ENCODE data around the gene TNIP1.

The TNIP1 gene

DNA sequence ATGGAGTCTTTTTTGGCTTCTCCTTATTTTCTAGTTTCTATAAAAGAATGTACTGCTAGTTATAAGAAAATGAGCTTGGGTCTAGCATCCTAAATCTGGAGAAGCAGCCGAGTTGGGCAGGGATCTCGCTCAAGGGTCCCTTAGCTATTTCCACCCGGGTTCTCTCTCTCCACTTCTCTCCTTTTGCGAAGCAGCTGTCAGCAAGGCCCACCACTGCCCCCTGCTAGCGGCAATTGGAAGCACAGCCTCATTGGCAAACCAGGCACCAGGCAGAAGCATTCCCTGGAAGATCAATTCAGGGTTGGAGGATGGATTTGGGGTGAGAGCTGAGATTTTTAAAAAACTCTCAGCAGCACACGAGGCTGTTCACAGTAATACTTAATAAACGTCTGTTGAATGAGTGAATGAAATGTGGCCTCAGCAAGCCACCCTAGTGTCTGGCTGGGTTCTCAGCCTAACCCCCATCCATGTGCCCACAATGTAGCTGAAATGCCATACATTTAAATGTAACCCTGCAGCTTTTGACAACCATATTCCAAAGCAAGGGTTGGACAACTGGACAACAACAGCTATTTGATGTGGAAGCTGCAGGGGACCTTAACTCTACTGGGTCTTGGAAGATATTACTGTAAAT lies 34.6 kb upstream of the TNIP1 start:
- Mint-ChIP-seq H3K4me3 (no peak overlapping the region), H3K9me3 (no peaks in the 10 kb centered on the region), H3K4me1 (no peaks in the 10 kb centered on the region), H3K36me3 (peaks cover 55% of the 10 kb centered on the region), H3K27ac (peak overlapping the region; percentile 38), H3K27me3 (no peaks in the 10 kb centered on the region)
- CTCF ChIA-PET: interaction anchor here (0.6 to 11.0 kb wide), 46 partner anchors 9 to 659 kb away, joined by 3 to 264 read pairs (median 5); partner anchors contain the start of genes ANXA6, IRGM and TNIP1
- peak; percentile 80 for DNase-seq

DNA sequence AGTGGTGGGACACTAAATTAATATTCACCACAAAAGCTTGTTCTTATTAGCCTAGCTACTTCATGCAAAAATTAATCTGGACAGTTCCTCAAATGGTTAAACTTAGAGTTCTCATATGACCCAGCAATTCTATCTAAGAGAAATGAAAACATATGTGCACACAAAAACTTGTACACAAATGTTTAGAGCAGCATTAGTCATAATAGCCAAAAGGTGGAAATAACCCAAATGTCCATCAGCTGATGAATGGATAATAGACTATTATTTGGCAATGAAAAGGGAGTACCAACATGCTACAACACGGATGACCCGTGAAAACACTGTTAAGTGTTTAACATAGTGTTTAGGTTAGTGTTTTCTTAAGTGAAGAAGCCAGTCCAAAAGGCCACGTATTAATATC lies 32.8 kb upstream of the TNIP1 start:
- Mint-ChIP-seq H3K27ac (no peak overlapping the region), H3K4me1 (no peaks in the 10 kb centered on the region), H3K27me3 (no peaks in the 10 kb centered on the region), H3K4me3 (no peak overlapping the region), H3K36me3 (peaks cover 54% of the 10 kb centered on the region), H3K9me3 (no peaks in the 10 kb centered on the region)
- CTCF ChIA-PET: interaction anchor here (1.2 to 11.0 kb wide), 8 partner anchors 12 to 657 kb away, joined by 3 to 264 read pairs (median 34); partner anchors contain the start of genes CCDC69 and TNIP1
- DNase-seq: no peak

DNA sequence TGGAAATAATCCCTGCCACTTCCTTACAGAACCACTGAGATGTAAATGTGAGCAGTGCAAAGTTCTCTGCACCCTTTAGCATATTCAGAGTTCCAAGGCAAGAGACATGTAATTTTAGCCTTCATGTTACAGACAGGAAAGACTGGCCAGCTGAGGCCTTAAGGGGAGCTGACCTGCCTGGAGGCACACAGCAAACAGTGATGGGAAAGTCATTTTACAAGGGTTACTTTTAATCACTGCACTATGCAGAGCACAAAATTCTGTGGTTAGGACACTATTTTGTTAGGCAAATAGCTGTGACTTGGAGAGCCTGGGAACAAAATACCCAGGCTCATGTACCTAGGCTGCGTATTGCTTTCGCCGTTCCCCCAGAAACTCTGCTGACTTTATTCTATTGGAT lies 30.2 kb upstream of the TNIP1 start:
- no peak overlapping the region for H3K27ac Mint-ChIP-seq
- H3K27me3 Mint-ChIP-seq: no peaks in the 10 kb centered on the region
- no peaks in the 10 kb centered on the region for H3K4me1 Mint-ChIP-seq
- DNase-seq: no peak
- H3K9me3 Mint-ChIP-seq: no peaks in the 10 kb centered on the region
- peaks cover 61% of the 10 kb centered on the region for H3K36me3 Mint-ChIP-seq
- no peak overlapping the region for H3K4me3 Mint-ChIP-seq
- CTCF ChIA-PET: interaction anchor here (1.0 to 10.1 kb wide), 2 partner anchors 15 to 54 kb away, joined by 3 to 125 read pairs; no protein-coding TSS in a partner anchor

DNA sequence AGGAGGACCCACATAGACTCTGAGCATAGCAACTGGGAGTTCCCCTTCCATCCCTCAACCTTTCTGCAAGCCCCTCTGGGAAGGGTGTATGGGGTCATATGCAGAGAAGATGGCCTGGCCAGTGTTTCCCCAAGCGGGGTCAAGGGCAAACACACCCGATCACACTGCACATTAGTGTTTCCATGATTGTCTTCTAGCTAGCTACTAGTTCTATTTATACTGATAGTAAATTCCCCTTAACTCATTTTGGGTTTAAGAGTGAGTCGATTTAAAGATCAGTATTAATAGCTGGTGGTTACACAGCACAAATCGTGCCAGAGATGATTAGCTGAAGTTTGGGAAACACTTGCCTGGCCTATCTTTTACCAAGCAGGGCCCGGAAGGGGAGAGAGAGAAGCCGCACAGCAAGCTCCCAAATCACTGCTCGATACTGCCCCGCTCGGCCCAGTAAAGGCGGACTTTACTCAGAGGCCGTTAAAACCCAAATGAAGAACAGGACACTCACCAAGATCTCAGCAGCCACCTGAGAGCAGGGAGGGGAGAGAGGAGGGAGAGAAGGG lies 29.4 kb upstream of the TNIP1 start:
- H3K9me3 Mint-ChIP-seq: no peaks in the 10 kb centered on the region
- no peaks in the 10 kb centered on the region for H3K27me3 Mint-ChIP-seq
- H3K4me3 Mint-ChIP-seq: no peak overlapping the region
- no peak overlapping the region for H3K27ac Mint-ChIP-seq
- peaks cover 65% of the 10 kb centered on the region for H3K36me3 Mint-ChIP-seq
- CTCF ChIA-PET: interaction anchor here (2.4 to 10.1 kb wide), 2 partner anchors 55 to 62 kb away, joined by 13 to 125 read pairs; no protein-coding TSS in a partner anchor
- no peaks in the 10 kb centered on the region for H3K4me1 Mint-ChIP-seq
- no peak for DNase-seq

DNA sequence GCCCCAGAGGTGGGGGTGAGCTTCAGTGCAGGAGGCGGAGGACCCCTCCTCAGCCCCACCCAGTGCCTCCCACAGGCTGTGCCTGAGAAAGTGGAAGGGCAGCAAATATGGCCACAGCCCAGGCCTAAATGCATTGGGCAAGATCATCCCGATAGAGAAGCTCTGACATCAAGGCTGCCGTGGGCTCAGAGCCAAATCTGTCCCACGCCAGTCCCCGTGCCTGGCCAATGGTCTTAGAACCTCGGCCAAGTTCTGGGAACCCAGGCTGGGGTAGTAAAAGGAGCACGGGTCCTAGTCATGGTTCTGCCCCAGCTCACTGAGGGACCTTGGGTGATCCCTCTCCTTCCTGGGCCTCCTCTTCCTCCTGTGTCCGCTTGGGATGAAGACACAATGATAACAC lies 27.7 kb upstream of the TNIP1 start:
- Mint-ChIP-seq H3K36me3 (peaks cover 66% of the 10 kb centered on the region), H3K4me3 (no peak overlapping the region), H3K9me3 (no peaks in the 10 kb centered on the region), H3K4me1 (no peaks in the 10 kb centered on the region), H3K27me3 (no peaks in the 10 kb centered on the region), H3K27ac (no peak overlapping the region)
- no peak for DNase-seq
- CTCF ChIA-PET: interaction anchor here (1.5 to 2.4 kb wide), 2 partner anchors 17 to 60 kb away, joined by 4 to 13 read pairs; no protein-coding TSS in a partner anchor

DNA sequence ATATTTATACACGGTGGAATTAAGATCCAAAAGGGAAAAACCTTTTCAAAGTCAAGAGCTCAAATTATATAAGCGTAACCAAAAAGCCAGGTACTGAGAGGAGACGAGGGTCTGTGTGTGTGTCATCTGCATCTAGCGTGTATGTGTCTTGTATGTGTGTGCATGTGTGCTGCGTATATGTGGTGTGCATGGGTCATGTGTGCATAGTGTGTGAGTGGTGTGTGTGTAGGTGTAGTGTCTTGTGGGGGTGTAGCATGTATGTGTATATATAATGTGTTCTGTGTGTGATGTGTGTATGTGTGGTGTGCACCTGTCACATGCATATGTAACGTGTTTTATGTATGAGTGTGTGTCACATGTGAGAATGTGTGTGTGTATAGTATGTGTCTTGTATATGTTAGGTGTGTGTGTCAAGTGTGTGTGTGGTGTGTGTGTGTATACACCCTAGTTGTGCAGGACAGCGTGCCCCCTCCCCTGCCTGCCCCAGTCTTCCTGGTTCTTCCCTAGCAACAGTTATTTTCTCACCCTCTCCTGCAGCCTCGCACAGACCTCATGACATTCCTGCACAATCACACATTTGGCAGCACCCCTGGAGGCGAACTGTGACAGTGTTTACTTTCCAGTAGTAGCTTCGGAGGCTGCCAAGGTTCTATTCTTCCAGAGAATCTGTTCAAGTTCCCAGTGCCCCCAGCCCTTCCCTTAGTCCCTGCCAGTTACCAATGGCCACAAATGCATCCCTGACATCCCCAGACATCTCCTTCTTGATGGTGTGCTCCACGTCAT lies 27.1 kb upstream of the TNIP1 start:
- Mint-ChIP-seq H3K9me3 (no peaks in the 10 kb centered on the region), H3K27ac (no peak overlapping the region), H3K36me3 (peaks cover 68% of the 10 kb centered on the region), H3K27me3 (no peaks in the 10 kb centered on the region), H3K4me3 (no peak overlapping the region), H3K4me1 (no peaks in the 10 kb centered on the region)
- no peak for DNase-seq
- CTCF ChIA-PET: interaction anchor here (1.5 to 2.4 kb wide), 2 partner anchors 18 to 59 kb away, joined by 4 to 13 read pairs; no protein-coding TSS in a partner anchor

DNA sequence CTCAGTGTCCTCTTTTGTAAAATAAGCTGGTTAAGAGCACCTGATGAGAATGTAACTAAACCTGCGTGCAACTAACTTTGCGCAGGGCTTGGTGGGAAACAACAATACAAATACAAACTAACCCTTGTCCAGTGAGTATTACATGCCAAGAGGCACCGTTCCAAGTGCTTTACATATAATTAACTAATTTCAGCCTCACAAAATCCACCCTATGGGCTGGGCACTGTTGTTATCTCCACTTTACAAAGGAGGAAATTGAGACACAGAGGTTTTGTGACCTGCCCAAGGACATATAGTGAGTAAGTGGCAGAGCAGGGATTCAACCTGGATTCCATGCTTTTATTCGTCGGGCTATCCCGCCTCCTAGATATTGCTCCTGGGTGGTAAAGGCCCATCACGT lies 26.2 kb upstream of the TNIP1 start:
- Mint-ChIP-seq H3K27me3 (no peaks in the 10 kb centered on the region), H3K27ac (no peak overlapping the region)
- CTCF ChIA-PET: interaction anchor here (2.4 kb wide), 1 partner anchor 9 kb away, joined by 18 read pairs; no protein-coding TSS in a partner anchor

DNA sequence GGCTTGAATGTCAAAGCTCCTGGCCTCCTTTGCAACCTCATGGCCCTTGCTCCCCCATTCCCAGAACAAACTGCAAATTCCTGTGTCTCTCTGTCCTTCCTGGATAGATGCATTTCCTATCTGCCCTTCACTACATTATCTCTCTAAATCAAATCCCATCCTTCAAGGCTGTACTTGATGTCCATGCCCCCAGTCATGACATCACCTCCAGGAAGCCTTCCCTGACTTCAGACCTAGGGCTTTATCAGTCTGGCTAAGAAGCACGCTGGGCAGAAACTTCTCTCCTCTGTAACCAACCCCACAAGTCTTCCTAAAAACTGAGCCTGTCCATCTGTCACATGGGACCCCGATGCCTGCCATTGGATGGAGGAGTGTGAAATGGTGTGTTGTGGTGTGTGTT lies 25.7 kb upstream of the TNIP1 start:
- H3K4me1 Mint-ChIP-seq: peaks cover 3% of the 10 kb centered on the region
- no peak for DNase-seq
- CTCF ChIA-PET: interaction anchor here (0.8 to 2.4 kb wide), 2 partner anchors 9 to 66 kb away, joined by 3 to 18 read pairs; no protein-coding TSS in a partner anchor
- no peaks in the 10 kb centered on the region for H3K9me3 Mint-ChIP-seq
- no peaks in the 10 kb centered on the region for H3K27me3 Mint-ChIP-seq
- no peak overlapping the region for H3K4me3 Mint-ChIP-seq
- H3K36me3 Mint-ChIP-seq: peaks cover 72% of the 10 kb centered on the region
- no peak overlapping the region for H3K27ac Mint-ChIP-seq

More for the DNA sequence above, 26.2 kb upstream of the TNIP1 start:
- Mint-ChIP-seq H3K9me3 (no peaks in the 10 kb centered on the region), H3K4me1 (no peaks in the 10 kb centered on the region), H3K4me3 (no peak overlapping the region), H3K36me3 (peaks cover 66% of the 10 kb centered on the region)
- DNase-seq: no peak

DNA sequence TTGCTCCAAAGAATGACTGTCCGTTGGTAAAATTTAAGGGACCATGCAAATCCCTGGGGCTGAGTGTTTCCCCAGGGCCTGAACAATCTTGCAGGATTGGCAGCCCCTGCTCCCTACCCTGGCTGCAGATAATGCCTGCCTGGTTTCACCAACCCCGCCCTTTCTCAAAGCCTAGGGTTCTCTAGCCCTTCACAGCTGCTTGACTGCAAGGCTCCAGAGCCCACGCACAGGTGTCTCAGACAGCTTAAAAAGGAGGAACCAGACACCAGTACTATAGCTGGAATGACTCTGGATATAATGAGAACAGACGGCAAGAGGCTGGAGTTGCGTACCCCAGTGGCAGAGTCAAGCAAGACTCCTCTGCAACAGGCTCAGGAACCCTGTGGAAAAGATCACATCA lies 25.2 kb upstream of the TNIP1 start:
- Mint-ChIP-seq H3K4me1 (peaks cover 3% of the 10 kb centered on the region), H3K4me3 (no peak overlapping the region), H3K27me3 (no peaks in the 10 kb centered on the region), H3K9me3 (no peaks in the 10 kb centered on the region), H3K27ac (no peak overlapping the region), H3K36me3 (peaks cover 74% of the 10 kb centered on the region)
- CTCF ChIA-PET: interaction anchor here (0.8 to 2.4 kb wide), 2 partner anchors 10 to 65 kb away, joined by 3 to 18 read pairs; no protein-coding TSS in a partner anchor
- no peak for DNase-seq

DNA sequence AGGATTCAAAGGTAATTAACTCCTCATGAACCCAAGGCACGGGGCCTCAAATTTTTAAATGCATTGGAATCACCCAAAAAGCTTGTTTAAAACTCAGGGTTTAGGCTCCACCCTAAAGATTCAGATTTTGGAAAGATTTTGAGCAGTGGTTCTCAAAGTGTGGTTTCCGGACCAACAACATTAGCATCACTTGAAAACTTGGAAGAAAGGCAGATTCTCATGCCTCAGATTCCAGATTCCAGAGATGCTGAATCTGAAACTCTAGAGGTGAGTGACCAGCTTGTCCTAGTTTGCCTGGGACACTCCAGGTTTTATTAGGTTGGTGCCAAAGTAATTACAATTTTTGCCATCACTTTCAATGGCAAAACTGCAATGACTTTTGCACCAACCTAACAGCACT lies 24.7 kb upstream of the TNIP1 start:
- no peak for DNase-seq
- peak overlapping the region; percentile 39 for H3K27ac Mint-ChIP-seq
- H3K36me3 Mint-ChIP-seq: peaks cover 75% of the 10 kb centered on the region
- peaks cover 5% of the 10 kb centered on the region for H3K4me1 Mint-ChIP-seq
- no peaks in the 10 kb centered on the region for H3K9me3 Mint-ChIP-seq
- CTCF ChIA-PET: interaction anchor here (1.4 to 2.4 kb wide), 2 partner anchors 10 to 54 kb away, joined by 6 to 18 read pairs; no protein-coding TSS in a partner anchor
- no peaks in the 10 kb centered on the region for H3K27me3 Mint-ChIP-seq
- H3K4me3 Mint-ChIP-seq: no peak overlapping the region

DNA sequence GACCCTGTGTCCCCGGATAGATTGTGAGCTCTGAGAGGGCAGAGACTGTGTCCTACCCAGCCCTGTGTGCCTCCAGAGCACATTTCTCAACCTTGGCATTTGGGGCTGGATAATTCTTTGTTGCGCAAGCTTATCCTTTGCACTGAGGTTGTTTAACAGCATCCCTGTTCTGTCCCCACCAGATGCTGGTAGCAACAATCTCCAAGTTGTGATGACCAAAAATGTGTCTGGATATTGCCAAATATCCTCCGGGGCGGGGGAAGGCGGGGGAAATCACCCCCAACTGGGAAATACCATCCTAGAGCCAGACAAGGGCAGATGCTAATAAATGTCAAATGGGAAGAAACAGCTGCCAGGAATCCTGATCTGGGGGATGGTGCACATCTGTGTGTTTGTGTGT lies 24.0 kb upstream of the TNIP1 start:
- Mint-ChIP-seq H3K27ac (no peak overlapping the region), H3K36me3 (peaks cover 74% of the 10 kb centered on the region), H3K4me1 (peaks cover 13% of the 10 kb centered on the region), H3K9me3 (no peaks in the 10 kb centered on the region), H3K4me3 (no peak overlapping the region), H3K27me3 (no peaks in the 10 kb centered on the region)
- no peak for DNase-seq
- CTCF ChIA-PET: interaction anchor here (0.7 to 2.4 kb wide), 4 partner anchors 11 to 57 kb away, joined by 3 to 18 read pairs (median 5); no protein-coding TSS in a partner anchor

DNA sequence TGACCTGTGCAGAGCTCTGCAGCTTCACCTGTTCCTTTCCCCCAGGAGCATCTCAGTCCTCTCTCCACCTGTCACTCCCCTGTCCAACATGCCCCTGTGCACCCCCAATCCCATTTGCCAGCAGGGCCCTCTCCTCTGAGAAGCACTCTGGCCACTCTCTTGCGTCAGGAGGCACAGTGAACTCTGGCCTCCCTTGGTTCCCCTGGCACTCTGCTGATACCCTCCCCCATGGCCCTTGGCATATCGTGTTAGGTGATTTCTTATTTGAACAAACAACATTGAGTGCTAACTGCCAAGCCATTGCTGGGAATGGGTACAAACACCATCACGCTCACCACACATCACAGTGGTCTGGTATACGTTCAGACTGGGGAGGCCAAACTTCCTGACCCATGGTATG lies 20.9 kb upstream of the TNIP1 start:
- DNase-seq: no peak
- Mint-ChIP-seq H3K27ac (peak overlapping the region; percentile 29), H3K9me3 (no peaks in the 10 kb centered on the region), H3K27me3 (no peaks in the 10 kb centered on the region), H3K36me3 (peaks cover 69% of the 10 kb centered on the region), H3K4me3 (no peak overlapping the region), H3K4me1 (peaks cover 40% of the 10 kb centered on the region)
- CTCF ChIA-PET: no interaction called here

DNA sequence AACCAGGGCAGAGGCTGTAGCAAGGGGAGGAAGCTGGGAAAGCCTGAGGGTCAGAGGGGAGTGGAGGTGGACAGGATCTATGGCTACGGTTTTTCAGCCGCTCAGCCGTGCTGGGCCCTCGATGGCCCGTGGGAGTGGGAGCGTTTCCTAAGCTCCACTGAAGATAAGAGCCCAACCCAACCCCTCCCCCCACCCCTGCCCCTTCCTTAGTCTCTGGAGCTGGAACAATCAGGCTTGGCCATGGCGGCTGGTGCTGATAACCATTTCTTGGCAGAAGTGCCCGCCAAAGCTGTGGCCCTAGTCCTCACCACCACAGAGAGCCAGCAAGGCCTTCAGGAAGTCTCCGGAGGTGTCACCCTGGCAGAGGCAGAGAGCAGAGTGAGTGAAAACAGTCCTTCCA lies 20.3 kb upstream of the TNIP1 start:
- no peaks in the 10 kb centered on the region for H3K27me3 Mint-ChIP-seq
- peaks cover 46% of the 10 kb centered on the region for H3K4me1 Mint-ChIP-seq
- H3K27ac Mint-ChIP-seq: no peak overlapping the region
- no peak overlapping the region for H3K4me3 Mint-ChIP-seq
- CTCF ChIA-PET: no interaction called here
- DNase-seq: no peak
- peaks cover 67% of the 10 kb centered on the region for H3K36me3 Mint-ChIP-seq
- H3K9me3 Mint-ChIP-seq: no peaks in the 10 kb centered on the region

DNA sequence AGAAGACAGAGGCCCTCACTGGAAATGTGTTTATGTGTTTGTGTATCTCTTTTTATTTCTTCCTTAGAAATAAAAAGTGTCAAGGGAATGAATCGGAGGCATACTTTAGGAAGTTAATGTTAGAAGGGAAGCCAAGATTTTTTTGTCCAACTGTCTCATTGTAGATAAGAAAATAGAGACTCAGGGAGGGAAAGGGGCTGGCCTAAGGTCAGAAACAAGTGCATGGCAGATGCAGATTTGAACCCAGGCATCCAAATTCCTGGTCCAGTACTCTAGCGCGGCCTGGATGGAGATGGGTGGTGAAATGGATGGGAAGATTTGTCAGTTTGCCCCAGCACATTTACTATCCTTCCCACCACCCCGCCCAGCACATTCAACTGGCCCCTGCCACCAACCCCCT lies 19.8 kb upstream of the TNIP1 start:
- no peaks in the 10 kb centered on the region for H3K9me3 Mint-ChIP-seq
- no peaks in the 10 kb centered on the region for H3K27me3 Mint-ChIP-seq
- H3K36me3 Mint-ChIP-seq: peaks cover 69% of the 10 kb centered on the region
- no peak for DNase-seq
- no peak overlapping the region for H3K27ac Mint-ChIP-seq
- no peak overlapping the region for H3K4me3 Mint-ChIP-seq
- H3K4me1 Mint-ChIP-seq: peaks cover 51% of the 10 kb centered on the region
- CTCF ChIA-PET: interaction anchor here (3.6 to 4.4 kb wide), 2 partner anchors 14 to 19 kb away, joined by 11 to 43 read pairs; partner anchors contain the start of gene TNIP1
